Panc1 (cell line): ENCODE measurements around the gene SLC16A3.

Source experiments
- CTCF ChIP-seq: fragments of 450-650 bp; IDR thresholded peaks from 2 replicates; pipeline ENCODE4 v1.5.1; 2017; ENCODE audit warnings: mild to moderate bottlenecking
- POLR2AphosphoS5 ChIP-seq: IDR thresholded peaks from 2 replicates; pipeline ENCODE4 v1.6.1; 2012; ENCODE audit warnings: mild to moderate bottlenecking, low read depth, low read length, moderate library complexity
- REST ChIP-seq, 2 experiments: IDR thresholded peaks; 2 replicates each; pipeline ENCODE4 v1.6.1; 2011 to 2012; ENCODE audit warnings: low read depth in 2 of 2, control low read depth in 1 of 2, low read length in 1 of 2, mild to moderate bottlenecking in 1 of 2, moderate library complexity in 1 of 2; ENCODE audit not compliant: insufficient read depth in 1 of 2
- SIN3A ChIP-seq: IDR thresholded peaks from 2 replicates; pipeline ENCODE4 v1.6.1; 2012; ENCODE audit warnings: low read depth, mild to moderate bottlenecking, low read length, moderate library complexity, borderline replicate concordance; ENCODE audit not compliant: insufficient read depth
- TCF7L2 ChIP-seq: IDR thresholded peaks from 2 replicates; pipeline ENCODE4 v1.6.1; 2011; ENCODE audit warnings: mild to moderate bottlenecking, low read depth, low read length, inconsistent platforms

- TF ChIP-seq CTCF (no peak), SIN3A (no peak), POLR2AphosphoS5 (no peak), TCF7L2 (no peak), REST (IDR thresholded peaks at IDR 0.05; ENCODE audit: insufficient read depth in 1 of 2, low read depth in 2 of 2, low read length in 1 of 2) (no peak)
These were observed 12.9 kb upstream of the SLC16A3 start for GRCh38 chr17:82215972-82216300.
